Epithelial cell of esophagus (primary cell): Measurements from ENCODE around the gene SPAG9.

Experiments used
- DNase-seq: peaks from one replicate; pipeline ENCODE4 v3.0.0; 2010; ENCODE audit warnings: low read depth
- H3K4me3 ChIP-seq: 2 replicates; pipeline ENCODE4 v1.5.1; 2011; ENCODE audit warnings: mild to moderate bottlenecking, low read length, control low read depth
- CTCF ChIP-seq: IDR thresholded peaks from 2 replicates; pipeline ENCODE4 v1.5.1; 2011; ENCODE audit warnings: low read depth, mild to moderate bottlenecking, low read length, control low read depth, inconsistent platforms; ENCODE audit not compliant: insufficient read depth; ENCODE audit errors: missing control alignments

Gene SPAG9

GRCh38 chr17:50939795-50940684 lies 180.6 kb downstream of the SPAG9 start:
- TF ChIP-seq CTCF, result no peak
- no peak for DNase-seq
- H3K4me3 ChIP-seq, result no peak overlapping the region

DNA sequence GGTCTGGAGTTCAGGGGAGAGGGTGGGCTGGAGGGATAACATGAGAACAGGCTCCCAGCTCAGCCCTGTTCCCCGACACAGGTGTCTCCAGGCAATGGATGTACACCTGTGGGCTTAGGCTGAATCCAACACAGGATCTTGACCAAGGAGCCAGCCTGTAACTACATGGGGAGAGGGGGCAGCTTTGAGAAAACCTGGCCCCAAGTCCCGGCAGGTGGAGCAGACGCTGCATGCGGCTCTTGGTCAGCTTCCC lies 181.2 kb downstream of the SPAG9 start:
- no peak for DNase-seq
- no peak for TF ChIP-seq CTCF
- H3K4me3 ChIP-seq, result no peak overlapping the region

GRCh38 chr17:50938821-50939541 lies 181.7 kb downstream of the SPAG9 start:
- no peak overlapping the region for H3K4me3 ChIP-seq
- DNase-seq, result no peak
- no peak for TF ChIP-seq CTCF

- no peak for DNase-seq
- TF ChIP-seq CTCF, result no peak
Measured at GRCh38 chr17:50935996-50936266, 184.7 kb downstream of the SPAG9 start.

DNA sequence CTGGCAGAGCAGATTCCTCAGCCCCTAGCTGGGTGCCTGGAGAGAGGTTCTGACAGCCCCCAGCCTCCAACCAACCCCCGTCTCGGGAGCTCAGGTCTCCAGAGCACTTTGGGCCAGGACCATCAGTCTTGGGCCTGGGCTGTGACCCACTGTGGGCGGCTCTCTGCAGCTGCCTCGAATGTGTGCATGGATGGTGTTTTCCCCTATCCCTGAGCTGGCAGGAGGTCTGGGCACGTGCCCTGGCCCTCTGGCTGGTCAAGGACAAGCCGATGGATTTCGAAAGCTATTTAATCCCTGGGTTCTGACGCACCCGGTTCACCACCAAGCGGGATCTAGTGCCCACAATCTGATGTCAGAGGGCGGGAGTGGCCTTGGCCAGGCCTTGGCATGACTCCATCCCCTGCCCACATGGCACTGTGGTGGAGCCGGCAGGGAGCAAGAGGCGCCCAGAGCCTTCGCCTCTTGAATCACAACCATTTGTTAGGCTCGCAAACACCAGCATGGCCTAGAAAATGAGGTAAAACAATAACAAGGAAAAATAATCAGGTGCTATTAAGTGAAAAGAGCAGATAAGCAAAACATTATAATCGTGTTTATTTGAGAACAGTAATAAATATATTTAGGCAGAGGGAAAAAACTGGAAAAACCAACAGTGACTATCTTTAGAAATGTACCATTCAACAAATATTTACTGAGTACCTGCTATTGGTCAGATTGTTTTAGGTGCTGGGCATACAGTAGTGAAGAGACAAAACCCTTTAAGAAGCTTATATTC lies 185.3 kb downstream of the SPAG9 start:
- no peak overlapping the region for H3K4me3 ChIP-seq
- peak; percentile 29 for DNase-seq
- TF ChIP-seq CTCF, result no peak

More at GRCh38 chr17:50935996-50936266, 184.7 kb downstream of the SPAG9 start:
- H3K4me3 ChIP-seq, result no peak overlapping the region

- no peak for TF ChIP-seq CTCF
- H3K4me3 ChIP-seq, result no peak overlapping the region
- no peak for DNase-seq
Measured at GRCh38 chr17:50934672-50935220, 185.9 kb downstream of the SPAG9 start.
